ENCODE measurements around the gene MYOM3.

The MYOM3 gene

DNA sequence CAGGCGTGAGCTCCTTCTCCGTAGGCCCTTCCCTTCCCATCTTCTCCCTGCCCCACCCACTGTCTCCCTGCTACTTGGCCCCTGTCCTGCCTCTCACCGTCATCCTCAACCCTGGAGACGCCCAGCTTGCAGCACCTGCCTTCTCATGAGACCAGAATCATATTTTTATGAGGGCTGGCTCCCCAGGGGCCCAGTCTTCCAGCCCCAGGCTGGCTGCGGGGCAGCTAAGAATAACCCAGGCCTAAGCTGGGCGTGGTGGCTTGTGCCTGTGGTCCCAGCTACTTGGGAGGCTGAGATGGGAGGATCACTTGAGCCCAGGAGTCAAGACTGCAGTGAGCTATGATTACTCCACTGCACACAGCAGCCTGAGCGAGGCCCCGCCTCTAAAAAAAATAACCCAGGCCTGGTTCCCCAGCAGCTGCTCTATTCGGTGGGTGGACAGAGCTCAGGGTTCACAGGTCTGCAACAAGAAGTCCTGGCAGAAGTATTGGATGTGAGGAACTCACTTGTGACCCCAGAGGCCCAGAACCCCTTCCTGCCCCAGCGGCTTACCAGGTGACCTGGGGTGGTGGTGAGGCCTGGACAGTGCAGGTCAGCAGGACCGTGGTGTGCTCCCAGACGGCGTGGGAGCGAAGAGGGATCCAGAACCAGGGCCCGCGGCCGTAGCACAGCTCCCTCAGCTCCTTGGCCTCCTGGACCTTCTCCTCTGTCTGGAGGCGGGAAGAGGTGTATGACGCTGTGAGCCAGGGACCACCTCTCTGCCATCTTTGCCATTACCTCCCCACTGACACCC lies 6.4 kb downstream of the MYOM3 start:
- DNase-seq (ENCODE audit: low read depth in 1 of 2, low spot score in 1 of 2) = no peak
- in situ Hi-C loops (cut with HindIII; ENCODE audit: low pct_unique_long_range_greater_than_20kb, low sequenced_read_pairs) = no loop called here
- no peak for TF ChIP-seq JUND (IDR thresholded peaks at IDR 0.05; ENCODE audit: low read depth)

GRCh38 chr1:24104854-24105253 lies 7.1 kb downstream of the MYOM3 start:
- DNase-seq (ENCODE audit: low read depth in 1 of 2, low spot score in 1 of 2) = no peak
- no peak for TF ChIP-seq JUND (IDR thresholded peaks at IDR 0.05; ENCODE audit: low read depth)
- in situ Hi-C loops (cut with HindIII; ENCODE audit: low pct_unique_long_range_greater_than_20kb, low sequenced_read_pairs) = no loop called here

DNA sequence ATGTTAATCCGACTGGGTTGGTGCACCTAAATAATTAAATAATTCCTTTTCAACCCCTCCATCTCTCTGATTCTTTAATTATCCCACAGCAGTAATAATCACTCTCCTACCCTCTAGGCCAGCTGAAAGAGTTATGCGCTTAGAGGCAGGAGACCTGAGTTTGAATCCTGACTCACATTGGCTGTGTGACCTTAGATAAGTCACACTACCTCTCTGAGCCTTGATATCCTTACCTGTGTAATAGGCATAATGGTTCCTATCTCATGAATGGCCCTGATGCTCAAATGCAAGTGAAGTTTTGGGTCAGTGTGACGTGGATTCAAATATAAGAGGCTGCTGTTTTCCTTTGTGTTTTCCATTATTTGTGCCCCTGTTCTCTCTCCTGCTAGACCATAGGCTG lies 8.1 kb downstream of the MYOM3 start:
- in situ Hi-C loops (cut with HindIII; ENCODE audit: low pct_unique_long_range_greater_than_20kb, low sequenced_read_pairs) = no loop called here
- no peak for TF ChIP-seq JUND (IDR thresholded peaks at IDR 0.05; ENCODE audit: low read depth)
- DNase-seq (ENCODE audit: low read depth in 1 of 2, low spot score in 1 of 2) = no peak

DNA sequence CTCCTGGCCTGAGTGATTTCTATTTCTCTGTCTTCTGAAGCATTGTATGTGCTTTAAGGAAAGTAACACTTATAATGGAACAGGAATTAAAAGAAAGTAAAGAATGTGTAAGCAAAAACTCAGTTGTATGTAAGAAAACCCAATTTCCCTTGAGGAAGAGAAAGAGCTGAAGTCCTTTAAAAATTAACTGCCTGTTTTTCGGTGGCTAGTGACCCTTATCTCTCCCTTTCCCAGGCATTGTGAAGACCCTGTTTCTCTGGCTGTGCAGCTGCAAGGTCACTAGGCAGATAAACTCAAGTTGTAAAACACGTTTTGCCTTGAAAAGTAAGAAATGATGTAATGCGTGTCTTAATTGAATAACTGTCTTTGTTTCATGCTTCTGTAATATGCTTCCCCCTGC lies 8.5 kb downstream of the MYOM3 start:
- DNase-seq (ENCODE audit: low read depth in 1 of 2, low spot score in 1 of 2) = no peak
- in situ Hi-C loops (cut with HindIII; ENCODE audit: low pct_unique_long_range_greater_than_20kb, low sequenced_read_pairs) = no loop called here
- TF ChIP-seq JUND (IDR thresholded peaks at IDR 0.05; ENCODE audit: low read depth) = no peak

DNA sequence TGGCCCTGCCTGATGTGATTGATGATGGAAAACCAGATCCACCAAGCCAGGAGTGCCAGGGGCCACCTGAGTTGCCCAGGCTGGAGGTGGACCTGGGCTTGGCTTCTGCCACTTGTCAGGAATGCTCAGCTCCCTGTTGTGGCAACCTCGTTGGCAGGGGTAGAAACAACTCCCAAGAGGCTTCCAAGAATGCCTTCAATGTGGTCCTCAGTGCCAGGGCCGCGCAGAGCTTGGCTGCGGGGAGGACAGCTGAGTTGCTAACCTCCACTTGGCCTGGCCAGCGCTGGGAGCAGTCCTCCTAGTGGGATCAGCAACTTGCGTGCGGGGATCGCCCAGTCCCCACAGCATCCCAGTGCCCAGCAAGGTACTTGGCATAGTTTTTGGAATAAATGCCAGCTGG lies 9.0 kb downstream of the MYOM3 start:
- peak in 1 of 2 experiments; percentile 20 for DNase-seq (ENCODE audit: low read depth in 1 of 2, low spot score in 1 of 2)
- in situ Hi-C loops (cut with HindIII; ENCODE audit: low pct_unique_long_range_greater_than_20kb, low sequenced_read_pairs) = no loop called here
- no peak for TF ChIP-seq JUND (IDR thresholded peaks at IDR 0.05; ENCODE audit: low read depth)

DNA sequence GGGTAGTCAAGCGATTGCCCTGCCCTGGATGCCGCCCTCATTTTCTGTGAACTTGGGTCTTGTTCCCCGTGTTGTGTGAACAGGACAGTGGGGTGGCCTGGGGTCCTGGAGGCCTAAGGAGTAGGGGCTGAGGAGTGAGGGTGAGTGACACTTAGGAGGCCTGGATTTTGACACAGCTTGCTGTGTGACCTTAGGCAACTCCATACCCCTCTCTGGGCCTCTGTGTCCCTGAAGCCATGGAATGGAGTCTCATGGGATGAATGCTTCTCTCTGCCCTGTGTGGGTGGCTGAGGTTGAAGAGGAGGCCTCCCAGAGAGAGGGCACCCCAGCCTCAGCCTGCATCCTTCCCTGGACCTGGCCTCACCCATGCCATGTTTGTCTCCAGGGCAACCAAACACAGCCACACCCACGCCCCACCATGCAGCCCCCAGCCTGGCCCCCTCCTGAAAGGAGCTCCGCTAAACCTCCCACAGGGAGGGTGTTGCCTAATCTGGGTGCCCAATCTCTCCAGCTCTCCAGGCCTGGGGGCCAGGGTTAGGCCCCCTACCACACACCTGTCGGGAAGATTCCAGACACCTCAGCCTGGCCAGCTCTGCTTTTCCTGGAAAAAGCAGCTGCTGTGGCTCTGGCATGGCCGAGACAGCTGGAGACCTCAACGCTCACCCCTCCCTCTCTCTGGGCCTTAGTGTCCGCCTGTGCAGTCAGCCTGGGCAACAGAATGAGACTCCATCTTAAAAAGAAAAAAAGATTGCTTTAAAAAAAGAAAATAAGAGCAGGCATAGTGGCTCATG lies 9.9 kb downstream of the MYOM3 start:
- no peak for TF ChIP-seq JUND (IDR thresholded peaks at IDR 0.05; ENCODE audit: low read depth)
- DNase-seq (ENCODE audit: low read depth in 1 of 2, low spot score in 1 of 2) = no peak
- in situ Hi-C loops (cut with HindIII; ENCODE audit: low pct_unique_long_range_greater_than_20kb, low sequenced_read_pairs) = no loop called here

DNA sequence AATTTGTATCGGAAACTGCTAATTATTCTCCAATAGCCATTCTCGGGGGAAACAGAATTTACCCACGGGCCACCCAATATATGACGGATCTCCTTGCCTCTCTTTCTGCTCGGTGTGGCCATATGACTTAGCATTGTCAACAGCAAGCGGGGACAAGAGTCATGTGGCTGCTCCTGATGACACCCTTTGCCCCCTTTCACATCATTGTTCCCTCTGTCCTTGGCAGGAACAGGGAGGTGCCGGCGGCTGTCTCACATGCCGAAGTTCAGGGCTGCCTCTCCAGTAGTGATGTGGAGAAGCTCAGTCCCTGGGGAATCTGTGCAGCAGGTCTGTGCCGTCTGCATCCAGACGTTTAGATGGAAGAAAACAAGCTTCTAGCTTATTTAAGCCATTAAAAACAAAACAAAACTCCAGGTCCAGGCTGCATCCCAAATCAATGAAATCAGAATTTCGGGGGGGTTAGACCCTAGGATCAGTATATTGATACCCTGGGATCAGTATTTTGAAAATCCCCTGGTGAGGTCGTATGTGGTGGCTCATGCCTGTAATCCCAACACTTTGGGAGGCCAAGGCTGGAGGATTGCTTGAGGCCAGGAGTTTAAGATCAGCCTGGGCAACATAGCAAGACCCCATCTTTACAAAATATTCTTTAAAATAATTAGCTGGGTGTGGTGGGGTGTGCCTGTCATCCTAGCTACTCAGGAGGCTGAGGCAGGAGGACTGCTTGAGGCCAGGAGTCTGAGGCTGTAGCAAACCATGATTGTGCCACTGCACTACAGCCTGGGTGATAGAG lies 10.8 kb downstream of the MYOM3 start:
- DNase-seq (ENCODE audit: low read depth in 1 of 2, low spot score in 1 of 2) = no peak
- no peak for TF ChIP-seq JUND (IDR thresholded peaks at IDR 0.05; ENCODE audit: low read depth)
- in situ Hi-C loops (cut with HindIII; ENCODE audit: low pct_unique_long_range_greater_than_20kb, low sequenced_read_pairs) = no loop called here

- no peak for DNase-seq (ENCODE audit: low read depth in 1 of 2, low spot score in 1 of 2)
- no peak for TF ChIP-seq JUND (IDR thresholded peaks at IDR 0.05; ENCODE audit: low read depth)
- in situ Hi-C loops (cut with HindIII; ENCODE audit: low pct_unique_long_range_greater_than_20kb, low sequenced_read_pairs) = no loop called here
These were observed 12.8 kb downstream of the MYOM3 start for GRCh38 chr1:24098943-24099638.

GRCh38 chr1:24098102-24098501 lies 13.8 kb downstream of the MYOM3 start:
- in situ Hi-C loops (cut with HindIII; ENCODE audit: low pct_unique_long_range_greater_than_20kb, low sequenced_read_pairs) = no loop called here

DNA sequence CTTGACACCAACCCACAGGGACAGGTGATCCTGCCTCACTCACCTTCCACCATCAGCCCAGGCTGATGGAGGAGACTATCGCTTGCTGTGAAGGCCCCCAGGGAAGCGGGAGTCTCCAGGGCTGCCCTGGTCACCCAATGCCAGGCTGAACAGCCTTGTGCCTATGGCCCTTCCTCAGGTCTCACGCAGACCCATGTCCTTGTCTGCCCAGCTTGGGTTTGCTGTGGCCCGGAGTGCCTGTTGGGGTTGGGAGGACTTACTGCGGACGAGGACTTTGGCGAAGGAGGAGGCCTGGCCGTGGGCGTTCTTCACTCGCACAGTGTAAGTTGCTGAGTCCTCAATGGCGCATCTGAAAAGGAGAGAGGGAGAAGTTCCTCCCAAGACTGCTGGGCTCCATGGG lies 14.3 kb downstream of the MYOM3 start:
- no peak for TF ChIP-seq JUND (IDR thresholded peaks at IDR 0.05; ENCODE audit: low read depth)
- no peak for DNase-seq (ENCODE audit: low read depth in 1 of 2, low spot score in 1 of 2)
- in situ Hi-C loops (cut with HindIII; ENCODE audit: low pct_unique_long_range_greater_than_20kb, low sequenced_read_pairs) = no loop called here

More at GRCh38 chr1:24098102-24098501, 13.8 kb downstream of the MYOM3 start:
- DNase-seq (ENCODE audit: low read depth in 1 of 2, low spot score in 1 of 2) = no peak
- no peak for TF ChIP-seq JUND (IDR thresholded peaks at IDR 0.05; ENCODE audit: low read depth)

GRCh38 chr1:24096739-24097103 lies 15.2 kb downstream of the MYOM3 start:
- in situ Hi-C loops (cut with HindIII; ENCODE audit: low pct_unique_long_range_greater_than_20kb, low sequenced_read_pairs) = no loop called here
- TF ChIP-seq JUND (IDR thresholded peaks at IDR 0.05; ENCODE audit: low read depth) = no peak
- no peak for DNase-seq (ENCODE audit: low read depth in 1 of 2, low spot score in 1 of 2)

DNA sequence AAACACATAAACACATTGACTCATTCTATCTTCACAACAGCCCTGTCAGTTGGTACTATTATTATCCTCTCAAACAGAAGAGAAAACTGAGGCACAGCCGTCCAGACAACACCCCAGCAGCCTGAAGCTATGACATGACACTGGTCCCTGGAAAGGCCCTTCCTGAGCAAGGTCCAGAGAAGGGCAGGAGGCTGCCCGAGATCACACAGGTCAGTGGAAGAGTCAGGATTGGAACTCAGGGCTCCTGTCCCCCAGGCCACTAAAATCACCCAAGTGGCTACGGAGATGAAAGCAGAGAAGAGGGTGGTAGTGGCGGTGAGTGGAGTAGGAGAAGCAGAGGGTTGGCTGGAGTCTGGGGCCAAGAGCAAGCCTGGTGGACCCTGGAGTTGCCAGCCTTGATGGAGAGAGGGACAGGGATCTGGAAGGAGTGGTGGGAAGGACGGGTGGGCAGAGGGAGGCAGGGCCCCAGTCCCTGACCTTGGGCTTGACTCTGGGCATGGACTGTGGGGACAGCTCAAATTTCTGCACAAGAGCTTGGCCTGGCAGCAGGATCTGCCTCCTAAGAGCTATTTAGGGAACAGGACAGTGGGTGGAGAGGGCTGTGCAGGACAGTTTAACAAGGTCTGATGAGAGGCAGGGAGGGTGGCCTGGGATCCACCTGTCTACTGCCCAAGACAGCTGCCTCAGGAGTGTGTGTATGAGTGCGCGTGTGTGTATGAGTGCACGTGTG lies 15.8 kb downstream of the MYOM3 start:
- TF ChIP-seq JUND (IDR thresholded peaks at IDR 0.05; ENCODE audit: low read depth) = no peak
- DNase-seq (ENCODE audit: low read depth in 1 of 2, low spot score in 1 of 2) = no peak
- in situ Hi-C loops (cut with HindIII; ENCODE audit: low pct_unique_long_range_greater_than_20kb, low sequenced_read_pairs) = no loop called here
